CD4-positive, alpha-beta T cell treated with Interferon gamma for 1 hour (primary cell): ENCODE results near the gene GKN2.

Experiments
- DNase-seq: peaks from one replicate; pipeline ENCODE4 v3.0.0-alpha.2; 2020

GKN2 gene, protein sequence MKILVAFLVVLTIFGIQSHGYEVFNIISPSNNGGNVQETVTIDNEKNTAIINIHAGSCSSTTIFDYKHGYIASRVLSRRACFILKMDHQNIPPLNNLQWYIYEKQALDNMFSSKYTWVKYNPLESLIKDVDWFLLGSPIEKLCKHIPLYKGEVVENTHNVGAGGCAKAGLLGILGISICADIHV

DNA sequence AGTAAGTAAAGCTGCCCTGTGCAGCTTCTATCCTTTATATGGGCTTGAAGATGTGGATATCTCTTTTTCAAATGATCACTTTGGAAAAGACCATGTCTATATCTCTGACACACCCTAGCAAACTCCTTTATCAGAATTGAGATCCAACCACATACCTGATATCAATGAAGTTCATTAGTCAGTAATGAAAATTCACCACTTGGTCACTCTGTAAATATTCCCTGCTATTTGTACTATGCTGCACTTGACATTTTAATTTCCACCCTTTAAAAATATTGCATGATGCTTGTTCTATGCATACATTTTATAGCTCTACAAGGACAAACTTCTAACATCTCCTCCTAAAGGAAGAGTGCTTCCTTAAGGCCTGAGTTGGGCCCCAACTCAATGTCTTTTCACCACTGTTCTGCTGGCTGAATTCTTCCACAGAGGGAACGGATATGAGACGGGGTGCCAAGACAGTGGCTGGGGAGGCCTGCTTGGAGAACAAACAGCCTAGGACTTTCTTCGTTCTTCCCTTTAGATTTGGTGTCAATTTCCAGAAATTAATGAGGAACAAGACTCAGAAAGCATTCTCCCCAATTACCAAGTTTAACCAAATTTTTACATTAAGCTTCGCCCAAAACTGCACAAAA is at the start of gene GKN2:
Gene GKN2 (minus strand): TSS at position 7 of the 635 bp plus-strand sequence. CDS start 32 bp downstream, outside the sequence.
- DNase-seq: no peak

DNA sequence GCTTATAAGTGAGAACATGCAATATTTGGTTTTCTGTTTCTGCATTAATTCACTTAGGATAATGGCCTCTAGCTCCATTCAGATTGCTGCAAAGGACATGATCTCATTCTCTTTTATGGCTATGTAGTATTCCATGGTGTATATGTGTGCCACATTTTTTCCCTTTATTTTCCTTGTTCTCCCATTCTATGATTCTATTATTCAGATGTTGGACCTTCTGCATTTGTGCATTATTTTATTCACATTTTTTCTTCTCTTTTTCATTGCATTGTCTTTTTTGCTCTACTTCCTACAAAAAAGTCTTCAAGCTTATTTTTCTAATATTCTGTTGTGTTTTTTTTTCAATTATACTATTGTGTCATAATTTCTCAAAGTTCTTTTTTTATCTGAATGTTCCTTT is 49.2 kb upstream of the GKN2 start:
- DNase-seq: no peak

DNA sequence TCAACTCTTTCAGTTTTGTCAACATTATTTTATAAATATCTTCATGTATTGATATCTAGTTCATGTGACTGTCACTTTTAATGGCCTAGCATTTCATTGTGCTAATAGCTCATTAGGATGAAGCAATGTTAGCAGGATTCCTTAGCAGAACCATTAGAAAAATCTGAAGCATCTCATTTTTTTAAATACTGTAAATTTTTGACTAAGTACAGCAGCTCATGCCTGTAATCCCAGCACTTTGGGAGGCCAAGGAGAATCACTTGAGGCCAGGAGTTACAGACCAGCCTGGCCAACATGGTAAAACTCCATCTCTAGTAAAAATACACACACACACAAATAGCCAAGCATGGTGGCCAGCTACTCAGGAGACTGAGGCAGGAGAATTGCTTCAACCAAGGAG is 44.7 kb upstream of the GKN2 start:
- no peak for DNase-seq

DNA sequence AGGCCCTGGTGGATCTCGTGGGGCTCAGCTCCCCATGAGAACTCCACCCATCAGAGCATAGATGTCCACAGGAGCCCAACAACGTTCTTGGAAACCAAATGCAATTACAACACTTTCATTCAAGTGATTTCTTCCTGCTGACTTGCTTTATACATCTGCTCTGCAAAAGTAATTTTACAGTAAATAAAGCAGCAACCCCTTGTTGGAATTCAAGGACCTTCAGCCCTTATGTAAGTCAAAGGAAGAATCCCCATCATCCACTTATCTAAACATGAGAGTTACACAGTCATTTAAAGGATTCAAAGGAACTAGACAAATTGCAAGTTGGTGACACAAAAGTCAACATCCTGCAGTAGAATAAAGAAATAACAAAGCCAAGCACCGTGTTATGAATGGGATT is 43.2 kb upstream of the GKN2 start:
- DNase-seq: no peak

DNA sequence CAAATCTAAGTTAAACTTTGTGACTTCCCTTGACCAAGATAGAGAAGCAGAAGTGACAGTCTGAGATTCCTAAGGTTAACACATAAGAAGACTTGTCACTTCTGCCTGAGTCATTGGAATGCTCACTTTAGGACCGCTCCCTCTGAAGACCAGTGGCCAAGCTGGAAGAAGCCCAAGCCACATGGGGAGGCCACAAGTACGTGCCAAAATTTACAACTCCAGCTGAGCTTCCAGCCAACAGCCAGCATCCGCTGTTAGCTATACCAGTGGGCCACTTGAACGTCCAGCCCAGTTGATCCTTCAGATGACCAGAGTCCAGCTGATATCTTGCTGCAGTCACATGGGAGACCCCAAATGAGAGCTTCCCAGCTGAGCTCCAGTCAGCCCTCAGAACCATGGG is 42.2 kb upstream of the GKN2 start:
- no peak for DNase-seq

DNA sequence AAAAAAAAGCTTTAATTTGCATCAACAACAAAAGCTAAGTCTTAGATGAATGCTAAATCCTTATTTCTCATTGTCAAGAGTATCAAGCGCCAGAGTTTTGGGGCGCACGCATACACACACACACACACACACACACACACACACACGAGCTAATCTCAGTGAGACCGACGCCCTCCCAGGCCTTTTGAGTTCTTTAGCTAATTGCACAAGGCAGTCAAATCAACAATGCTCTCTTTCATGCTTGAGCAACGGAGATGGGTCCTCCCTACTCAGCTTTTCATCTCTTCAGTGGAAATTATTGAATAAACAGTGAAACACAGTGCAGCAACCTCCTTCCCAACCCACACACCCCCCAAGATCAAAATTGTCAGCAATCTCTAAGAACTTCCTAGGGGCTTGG is 41.0 kb upstream of the GKN2 start:
- DNase-seq: no peak

DNA sequence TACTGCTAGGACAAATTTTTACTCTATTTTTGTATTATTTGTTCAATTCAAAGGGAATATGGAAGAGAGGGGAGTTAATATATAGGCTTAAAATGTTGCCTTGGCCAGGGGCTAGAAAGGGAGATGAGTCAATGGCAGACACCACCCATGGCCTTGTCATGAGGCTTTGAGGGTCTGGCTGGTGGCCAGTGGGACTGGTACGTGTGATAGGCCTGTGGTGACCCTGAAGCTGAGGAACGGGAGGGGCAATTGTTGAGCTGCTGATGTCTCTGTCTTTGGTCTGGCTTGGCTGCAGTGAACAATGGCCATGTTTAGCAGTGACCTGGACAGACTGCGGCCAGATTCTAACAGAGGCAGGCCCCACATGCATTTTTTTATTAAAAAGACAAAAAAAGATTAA is 40.2 kb upstream of the GKN2 start:
- DNase-seq: no peak

DNA sequence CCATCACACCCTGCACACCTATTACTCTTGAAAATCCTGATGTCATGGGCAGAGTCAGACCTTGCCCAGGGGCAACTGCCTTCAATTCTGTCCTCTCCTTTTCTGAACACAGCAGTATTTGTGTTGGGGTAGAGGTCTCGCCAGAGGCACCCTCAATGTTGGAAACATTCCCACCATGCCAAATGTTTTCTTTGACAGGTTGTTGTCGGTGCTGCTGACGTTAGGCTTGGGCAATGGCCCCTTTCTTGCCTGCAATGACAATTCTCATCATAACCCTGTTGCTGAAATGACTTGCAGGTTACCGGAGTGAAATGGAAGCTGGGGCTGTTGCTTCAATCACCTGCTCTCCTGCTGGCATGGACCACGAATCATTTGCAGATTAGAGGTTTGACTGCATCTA is 39.6 kb upstream of the GKN2 start:
- DNase-seq: no peak

DNA sequence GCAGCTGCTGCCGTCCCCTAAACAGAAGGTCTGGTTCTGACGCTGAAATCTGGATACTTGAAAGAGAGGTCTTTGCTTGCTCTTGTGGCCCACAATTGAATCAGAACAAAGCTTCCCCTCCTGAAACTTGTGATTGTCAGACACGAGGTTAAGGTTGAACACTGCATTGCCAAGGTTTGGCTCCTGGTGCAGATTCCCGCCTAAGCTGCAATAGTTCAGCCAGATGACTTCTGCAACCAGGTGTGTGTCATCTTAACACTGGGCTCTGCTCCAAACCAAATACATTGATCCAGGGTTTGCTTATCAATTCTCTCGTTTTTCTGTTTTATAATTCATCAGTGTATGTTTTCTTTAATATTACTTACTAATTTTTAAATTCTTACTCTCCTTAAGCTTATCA is 36.3 kb upstream of the GKN2 start:
- no peak for DNase-seq

DNA sequence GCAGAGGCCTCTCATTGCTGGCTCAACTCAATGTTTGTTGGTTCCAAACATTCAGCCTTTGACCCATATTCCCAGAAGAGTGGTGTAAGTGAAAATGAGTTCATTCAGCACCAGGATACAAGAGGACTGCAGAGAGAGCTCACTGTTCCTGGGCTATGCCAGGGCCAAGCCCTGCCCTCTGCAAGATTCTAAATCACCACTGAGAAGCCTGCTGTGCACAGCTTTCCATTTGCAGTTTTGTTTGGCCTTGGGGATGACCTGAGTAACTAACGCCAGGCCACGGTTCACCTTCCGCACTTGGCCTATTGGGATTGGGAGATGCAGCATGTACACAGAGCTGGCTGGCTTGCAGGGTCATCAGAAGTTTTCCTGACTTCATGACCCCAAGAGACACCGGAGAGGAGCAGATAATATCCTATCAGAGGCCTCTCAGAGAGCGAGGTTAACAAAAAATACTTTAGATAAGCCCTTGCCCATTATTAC is 34.4 kb upstream of the GKN2 start:
- no peak for DNase-seq

DNA sequence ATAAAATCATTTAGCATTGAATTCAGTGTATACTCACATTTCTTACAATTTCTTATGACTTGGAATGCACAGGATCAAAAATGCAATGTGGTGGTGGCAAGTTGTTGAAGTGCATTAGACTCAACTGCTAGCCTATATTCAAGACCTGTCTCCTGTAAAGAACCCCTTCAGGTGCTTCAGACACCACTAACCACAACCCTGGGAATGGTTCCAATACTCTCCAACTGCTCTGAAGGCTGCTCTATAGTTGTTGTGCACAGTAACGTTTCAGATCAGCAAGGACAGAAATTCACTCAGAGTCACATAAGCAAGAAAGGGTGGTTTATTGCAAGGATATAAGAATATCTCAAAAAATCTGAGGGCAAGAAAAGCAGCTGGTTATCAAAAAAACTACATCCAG is 28.3 kb upstream of the GKN2 start:
- no peak for DNase-seq

DNA sequence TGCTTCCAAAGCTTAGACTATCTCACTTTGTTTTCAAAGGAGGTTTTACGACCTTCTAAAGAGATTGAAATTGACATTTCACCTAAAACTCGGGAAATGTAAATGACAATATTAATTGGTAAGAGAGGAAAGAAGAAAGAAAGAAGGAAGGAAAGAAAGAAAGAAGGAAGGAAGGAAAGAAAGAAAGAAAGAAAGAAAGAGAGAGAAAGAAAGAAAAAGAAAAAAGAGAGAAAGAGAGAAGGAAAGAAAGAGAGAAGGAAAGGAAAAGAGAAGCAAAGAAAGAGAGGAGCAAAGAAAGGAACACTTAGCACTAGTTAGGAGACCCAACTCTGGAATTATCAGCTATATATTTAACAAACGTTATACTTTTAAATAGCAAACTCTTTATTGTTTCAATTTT is 25.4 kb upstream of the GKN2 start:
- no peak for DNase-seq

DNA sequence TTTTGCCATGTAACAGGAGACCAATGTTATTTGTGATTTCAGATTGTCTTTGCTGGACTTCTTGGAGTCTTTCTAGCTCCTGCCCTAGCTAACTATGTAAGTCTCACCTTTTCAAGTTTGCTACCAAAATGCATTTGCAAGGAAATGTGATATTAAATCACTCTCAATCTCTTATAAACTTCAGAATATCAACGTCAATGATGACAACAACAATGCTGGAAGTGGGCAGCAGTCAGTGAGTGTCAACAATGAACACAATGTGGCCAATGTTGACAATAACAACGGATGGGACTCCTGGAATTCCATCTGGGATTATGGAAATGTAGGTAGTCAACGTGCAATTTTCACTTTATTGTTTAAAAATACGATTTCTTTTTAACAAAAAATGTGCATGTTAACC is 24.8 kb upstream of the GKN2 start:
- DNase-seq: no peak

DNA sequence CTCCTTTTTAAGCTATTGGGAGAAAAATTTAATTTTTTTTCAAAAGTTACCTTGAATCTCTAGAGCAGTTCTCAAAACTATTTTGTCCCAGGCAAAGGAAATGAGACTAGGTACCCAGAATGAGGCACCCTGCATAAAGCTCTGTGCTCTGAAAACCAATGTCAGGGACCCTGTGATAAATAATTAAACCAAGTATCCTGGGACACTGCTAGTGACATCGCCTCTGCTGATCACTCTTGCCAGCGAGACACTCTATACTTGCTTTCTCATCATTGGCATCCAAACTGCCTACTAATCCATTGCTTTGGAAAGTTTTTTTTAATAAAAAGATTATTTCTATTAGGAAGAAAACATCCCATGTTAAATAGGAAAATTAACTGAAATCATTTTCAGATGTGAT is 23.2 kb upstream of the GKN2 start:
- DNase-seq: no peak

DNA sequence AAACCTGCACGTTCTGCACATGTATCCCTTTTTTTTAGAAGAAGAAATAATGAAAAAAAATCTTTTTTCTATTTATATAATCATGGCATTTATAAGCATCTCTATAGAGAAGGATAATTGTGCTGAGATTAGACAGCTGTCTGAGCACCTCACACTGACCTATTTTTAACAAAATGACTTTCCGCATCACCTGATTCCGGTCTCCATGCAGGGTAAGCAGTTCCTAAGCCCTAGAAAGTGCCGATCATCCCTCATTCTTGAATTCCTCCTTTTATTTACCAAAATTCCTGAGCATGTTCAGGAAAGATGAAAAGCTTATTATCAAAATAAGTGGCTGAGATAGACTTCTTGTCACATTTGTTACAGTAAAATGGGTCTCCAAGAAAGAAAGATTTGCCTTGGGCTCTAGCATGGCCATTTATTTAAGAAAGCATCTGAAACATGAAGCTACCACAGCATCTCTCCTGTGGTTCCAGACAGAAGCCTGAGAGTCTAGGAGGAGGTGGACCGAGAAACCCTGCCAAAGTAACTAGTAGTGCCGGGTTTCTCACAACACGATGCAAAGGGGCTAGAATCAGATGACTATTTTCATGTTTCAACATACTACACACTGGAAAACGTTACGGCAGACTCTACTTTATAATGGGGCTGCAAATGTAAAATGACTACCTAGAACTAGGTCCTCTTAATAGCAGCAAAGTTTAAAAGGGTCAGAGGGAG is 22.4 kb upstream of the GKN2 start:
- no peak for DNase-seq

DNA sequence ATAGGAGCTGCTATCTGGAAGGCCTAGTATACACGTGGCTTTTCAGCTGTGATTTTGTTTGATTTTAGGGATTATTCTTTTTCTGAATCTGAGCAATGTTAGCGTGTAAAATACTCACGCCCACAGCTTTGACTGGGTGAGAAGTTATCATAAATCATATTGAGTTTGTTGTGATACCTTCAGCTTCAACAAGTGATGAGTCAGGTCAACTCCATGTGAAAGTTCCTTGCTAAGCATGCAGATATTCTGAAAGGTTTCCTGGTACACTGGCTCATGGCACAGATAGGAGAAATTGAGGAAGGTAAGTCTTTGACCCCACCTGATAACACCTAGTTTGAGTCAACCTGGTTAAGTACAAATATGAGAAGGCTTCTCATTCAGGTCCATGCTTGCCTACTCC is 21.6 kb upstream of the GKN2 start, which contains the start of gene GKN1:
Gene GKN1 (plus strand): TSS at position 386 of the 400 bp plus-strand sequence. CDS start 42 bp downstream, outside the sequence.
- no peak for DNase-seq

DNA sequence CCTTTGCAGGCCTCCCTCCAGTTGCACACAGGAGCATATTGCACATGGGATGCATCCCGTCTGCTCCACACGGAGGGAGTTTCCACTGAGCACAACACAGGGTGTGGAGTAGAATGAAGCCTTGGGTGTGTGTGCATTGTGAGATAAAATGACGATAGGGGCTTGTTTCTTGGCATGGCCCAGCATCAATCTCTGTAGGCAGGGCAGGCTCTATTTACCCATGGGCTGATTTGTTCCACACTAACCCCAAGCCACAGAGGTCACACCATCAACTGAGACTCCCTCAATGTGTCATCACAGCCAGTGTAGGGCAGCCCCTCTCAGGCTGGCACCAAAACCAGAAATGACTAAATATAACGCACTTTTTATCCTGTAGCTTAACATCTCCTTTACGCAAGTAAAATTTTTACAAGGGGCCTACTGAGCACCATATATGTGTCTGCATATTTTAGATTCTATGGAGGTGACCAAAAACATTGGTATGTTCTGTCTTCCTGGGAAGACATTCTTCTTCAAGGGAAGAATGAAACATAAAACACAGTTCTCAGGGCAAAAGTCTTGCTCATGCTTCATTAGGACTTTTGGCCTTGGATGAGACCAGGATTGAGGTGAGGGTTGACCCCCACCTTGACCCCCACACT is 19.0 kb upstream of the GKN2 start:
- no peak for DNase-seq

DNA sequence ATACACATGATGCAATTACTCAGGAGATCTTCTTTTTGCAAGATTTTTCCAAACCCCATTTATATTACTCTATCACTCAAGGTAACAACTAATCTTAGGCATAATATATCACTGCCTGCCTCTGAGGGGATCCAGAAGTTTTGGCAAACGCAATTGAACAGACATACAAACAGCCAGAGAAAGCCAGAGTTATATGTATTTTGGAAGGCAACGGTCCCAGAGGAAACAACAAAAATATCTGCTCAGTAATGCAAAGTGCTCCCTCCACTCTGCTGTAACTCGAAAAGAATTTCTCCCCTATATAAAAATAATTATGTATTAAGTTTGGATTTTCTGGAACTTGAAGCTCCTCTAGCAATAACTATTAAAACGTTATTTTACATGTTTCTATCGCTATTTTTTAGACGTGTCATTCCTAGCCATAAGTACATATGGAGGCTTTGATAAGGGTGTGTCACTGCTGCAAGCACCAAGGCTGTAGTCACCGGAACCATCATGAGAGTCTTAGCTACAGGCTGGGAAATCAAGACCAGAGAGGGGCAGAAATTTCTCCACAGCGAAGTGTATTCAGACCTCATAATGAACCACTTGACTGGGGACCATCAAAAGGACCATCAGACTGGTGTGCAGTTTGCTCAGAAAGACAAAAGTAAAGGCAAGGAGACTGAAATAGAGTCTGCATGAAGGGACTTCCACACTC is 18.0 kb upstream of the GKN2 start:
- DNase-seq: no peak

DNA sequence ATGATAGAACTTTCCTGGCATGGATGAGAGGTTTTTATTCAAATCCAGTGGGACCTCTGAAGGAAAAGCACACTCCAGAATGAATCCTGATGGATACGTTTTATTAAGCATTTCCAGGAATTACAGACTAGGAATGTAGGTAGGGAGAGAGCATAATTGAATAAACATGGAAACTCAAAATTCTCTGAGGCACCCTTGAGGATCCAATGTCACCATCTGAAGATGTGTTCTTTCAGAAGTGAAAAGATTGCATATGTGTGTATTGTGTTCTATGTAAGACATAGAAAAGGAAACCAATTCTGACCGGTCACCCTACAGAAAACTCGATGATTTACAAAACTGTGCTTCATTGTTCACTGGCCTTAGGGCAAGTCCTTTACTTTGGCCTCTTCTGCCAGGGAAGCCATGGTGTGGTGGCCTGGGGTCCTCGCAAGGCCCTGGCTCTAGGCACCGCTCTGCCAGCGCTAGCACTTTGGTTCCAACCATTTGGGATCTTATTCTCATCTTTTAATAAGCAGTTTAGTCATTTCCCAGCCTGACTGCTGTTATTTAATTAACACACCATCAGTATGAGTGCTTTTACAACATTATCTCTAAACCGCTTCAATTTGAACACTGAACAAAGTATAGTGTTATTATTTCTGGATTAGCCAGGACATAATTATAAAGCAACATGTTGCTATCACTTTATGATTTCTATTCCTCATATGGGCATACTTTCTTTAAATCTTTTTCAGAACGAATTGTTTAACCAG is 17.2 kb upstream of the GKN2 start:
- DNase-seq: no peak

DNA sequence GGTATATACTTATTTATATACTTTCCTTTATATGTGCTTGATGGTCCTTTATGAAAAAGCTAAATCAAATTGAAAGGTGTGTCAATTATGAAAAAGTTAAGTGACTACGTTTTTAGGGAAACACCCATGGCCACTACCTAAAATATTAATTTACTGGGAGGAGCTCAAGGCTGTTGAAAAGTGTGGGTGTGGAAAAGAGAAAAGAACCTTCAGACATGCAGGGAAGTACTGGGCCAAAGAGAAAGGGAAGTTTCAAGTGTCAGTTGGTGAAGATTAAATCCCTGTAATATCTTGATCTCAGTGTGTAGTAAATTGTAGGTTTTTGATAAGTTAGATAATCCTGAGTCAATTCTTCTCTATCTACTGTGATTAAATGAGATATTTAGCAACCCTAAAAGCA is 15.5 kb upstream of the GKN2 start:
- DNase-seq: no peak

DNA sequence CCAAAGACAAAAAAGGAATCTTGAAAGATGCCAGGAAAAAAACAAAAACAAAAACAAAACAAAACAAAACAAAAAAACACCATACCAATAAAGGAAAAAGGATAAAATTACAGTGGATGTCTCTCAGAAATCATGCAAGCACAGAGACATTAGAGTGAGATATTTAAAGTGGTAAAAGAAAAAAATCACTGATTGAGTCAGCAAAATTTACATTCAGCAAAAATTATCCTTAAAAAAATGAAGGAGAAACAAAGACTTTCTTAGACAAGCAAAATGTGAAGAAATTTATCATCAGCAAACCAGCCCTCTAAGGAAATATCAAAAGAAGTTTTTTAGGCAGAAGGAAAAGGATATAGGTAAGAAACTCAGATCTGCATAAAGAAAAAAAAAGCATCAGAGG is 11.6 kb upstream of the GKN2 start:
- no peak for DNase-seq

DNA sequence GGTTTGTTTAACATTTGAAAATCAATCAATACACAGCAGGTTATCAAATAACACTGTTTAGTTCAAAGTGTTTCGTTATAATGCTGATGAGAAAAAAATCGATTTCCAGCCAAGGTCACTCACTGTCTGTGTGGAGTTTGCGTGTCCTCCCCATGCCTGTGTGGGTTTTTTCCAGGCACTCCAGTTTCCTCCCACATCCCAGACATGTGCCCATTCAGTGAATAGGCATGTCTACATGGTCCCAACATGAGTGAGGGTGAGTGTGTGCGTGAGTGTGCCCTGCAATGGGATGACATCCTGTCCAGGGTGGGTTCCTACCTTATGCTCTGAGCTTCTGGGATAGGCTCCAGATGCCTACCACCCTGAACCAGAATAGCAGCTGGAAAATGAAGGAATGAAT is 8.7 kb upstream of the GKN2 start:
- DNase-seq: no peak
